G401 (cell line): ENCODE data around the gene SLC7A5. TPM values are rescaled to one million over a fixed set of nuclear protein-coding genes. Genes with fewer than 3 reads are reported as not detected.
"Not testable (repeated sequence)": the region's sequence is repeated elsewhere in the genome, so short reads cannot be mapped to it uniquely, and the experiment has no call there.

Experiments used
- DNase-seq: peaks from one replicate; pipeline ENCODE4 v3.0.0-alpha.2; 2015; ENCODE audit warnings: low spot score
- in situ Hi-C: cut with HindIII; loops from 2 replicates; pipeline ENCODE4 v1.10.0; 2016; ENCODE audit warnings: low sequenced_read_pairs, mixed read lengths
- total RNA-seq: library from RNA; depleted of rRNA; stranded (reverse); fragments of >200 nt; shearing (Covaris generic); gene quantifications from 2 replicates; pipeline ENCODE4 v1.2.3, GENCODE V29; 2014; rRNA removed

The SLC7A5 gene
- 25.5 and 25.7 TPM in 2 replicates for total RNA-seq

- in situ Hi-C loops: not testable (repeated sequence)
- peak; percentile 71 for DNase-seq
Observed at GRCh38 chr16:87869061-87869878, at the start of gene SLC7A5. SLC7A5 (minus strand) TSS chr16:87869507; CDS start chr16:87869422, 85 bp downstream.

- in situ Hi-C loops: no loop called here
- peak; percentile 84 for DNase-seq
Observed at GRCh38 chr16:87918338-87918737, 49.0 kb upstream of the SLC7A5 start.

- DNase-seq: no peak
- in situ Hi-C loops: no loop called here
Observed at GRCh38 chr16:87917503-87917902, 48.2 kb upstream of the SLC7A5 start.

- no peak for DNase-seq
- in situ Hi-C loops: no loop called here
Observed at GRCh38 chr16:87914812-87915211, 45.5 kb upstream of the SLC7A5 start.

- in situ Hi-C loops, DNase-seq: not testable (repeated sequence)
Observed at GRCh38 chr16:87914021-87914725, 44.9 kb upstream of the SLC7A5 start.

GRCh38 chr16:87912691-87913090 lies 43.4 kb upstream of the SLC7A5 start:
- DNase-seq, in situ Hi-C loops: not testable (repeated sequence)

GRCh38 chr16:87911106-87911763 lies 41.9 kb upstream of the SLC7A5 start:
- in situ Hi-C loops: not testable (repeated sequence)

GRCh38 chr16:87909203-87909935 lies 40.1 kb upstream of the SLC7A5 start:
- DNase-seq: peak; percentile 81
- in situ Hi-C loops: not testable (repeated sequence)

More at GRCh38 chr16:87911106-87911763, 41.9 kb upstream of the SLC7A5 start:
- peak; percentile 87 for DNase-seq

GRCh38 chr16:87908101-87908500 lies 38.8 kb upstream of the SLC7A5 start:
- in situ Hi-C loops, DNase-seq: not testable (repeated sequence)

- in situ Hi-C loops, DNase-seq: not testable (repeated sequence)
Observed at GRCh38 chr16:87905521-87905920, 36.2 kb upstream of the SLC7A5 start.

GRCh38 chr16:87904963-87905362 lies 35.7 kb upstream of the SLC7A5 start:
- DNase-seq, in situ Hi-C loops: not testable (repeated sequence)

- in situ Hi-C loops, DNase-seq: not testable (repeated sequence)
Observed at GRCh38 chr16:87900489-87900888, 31.2 kb upstream of the SLC7A5 start.

- in situ Hi-C loops: no loop called here
Observed at GRCh38 chr16:87897521-87898505, 28.5 kb upstream of the SLC7A5 start.

GRCh38 chr16:87896924-87897520 lies 27.7 kb upstream of the SLC7A5 start:
- DNase-seq, in situ Hi-C loops: not testable (repeated sequence)

More at GRCh38 chr16:87897521-87898505, 28.5 kb upstream of the SLC7A5 start:
- DNase-seq: peak; percentile 92

GRCh38 chr16:87896176-87896890 lies 27.0 kb upstream of the SLC7A5 start:
- DNase-seq, in situ Hi-C loops: not testable (repeated sequence)

- in situ Hi-C loops: no loop called here
- no peak for DNase-seq
Observed at GRCh38 chr16:87895641-87896141, 26.4 kb upstream of the SLC7A5 start.

- in situ Hi-C loops: not testable (repeated sequence)
- peak; percentile 98 for DNase-seq
Observed at GRCh38 chr16:87894005-87894404, 24.7 kb upstream of the SLC7A5 start.
